LNCAP (cell line): ENCODE results near the gene CHD6.

ENCODE experiments used
- TF ChIP-seq, protein P1 (sequence below): fragments of 450-650 bp; IDR thresholded peaks from 2 replicates; pipeline ENCODE4 v1.5.1; 2017; ENCODE audit warnings: mild to moderate bottlenecking

Gene CHD6

GRCh38 chr20:41537865-41538264, 80.3 kb downstream of the CHD6 start:
- TF ChIP-seq, protein P1, sequence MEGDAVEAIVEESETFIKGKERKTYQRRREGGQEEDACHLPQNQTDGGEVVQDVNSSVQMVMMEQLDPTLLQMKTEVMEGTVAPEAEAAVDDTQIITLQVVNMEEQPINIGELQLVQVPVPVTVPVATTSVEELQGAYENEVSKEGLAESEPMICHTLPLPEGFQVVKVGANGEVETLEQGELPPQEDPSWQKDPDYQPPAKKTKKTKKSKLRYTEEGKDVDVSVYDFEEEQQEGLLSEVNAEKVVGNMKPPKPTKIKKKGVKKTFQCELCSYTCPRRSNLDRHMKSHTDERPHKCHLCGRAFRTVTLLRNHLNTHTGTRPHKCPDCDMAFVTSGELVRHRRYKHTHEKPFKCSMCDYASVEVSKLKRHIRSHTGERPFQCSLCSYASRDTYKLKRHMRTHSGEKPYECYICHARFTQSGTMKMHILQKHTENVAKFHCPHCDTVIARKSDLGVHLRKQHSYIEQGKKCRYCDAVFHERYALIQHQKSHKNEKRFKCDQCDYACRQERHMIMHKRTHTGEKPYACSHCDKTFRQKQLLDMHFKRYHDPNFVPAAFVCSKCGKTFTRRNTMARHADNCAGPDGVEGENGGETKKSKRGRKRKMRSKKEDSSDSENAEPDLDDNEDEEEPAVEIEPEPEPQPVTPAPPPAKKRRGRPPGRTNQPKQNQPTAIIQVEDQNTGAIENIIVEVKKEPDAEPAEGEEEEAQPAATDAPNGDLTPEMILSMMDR = no peak

GRCh38 chr20:41534842-41535241, 83.3 kb downstream of the CHD6 start:
- TF ChIP-seq, protein P1 = no peak

DNA sequence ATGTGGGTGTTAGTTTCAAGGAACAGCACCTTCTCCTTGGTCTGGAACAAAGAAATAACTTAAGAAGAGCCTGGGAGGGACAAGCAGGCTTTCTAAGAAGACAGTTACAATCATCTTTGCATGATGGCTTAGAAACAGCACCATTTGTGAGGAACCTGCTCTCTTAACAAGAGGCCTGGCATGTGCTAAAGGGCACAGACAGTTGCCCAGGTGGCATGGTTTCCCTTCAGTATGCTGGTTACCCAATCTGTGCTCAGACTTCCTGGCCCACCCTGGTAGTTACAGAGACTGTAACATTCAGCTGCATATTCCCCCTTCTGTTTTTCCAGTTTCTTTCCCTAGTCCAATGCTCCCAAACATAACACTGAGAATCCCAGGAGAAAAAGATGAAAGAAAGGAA, 84.0 kb downstream of the CHD6 start:
- TF ChIP-seq, protein P1 = no peak

- TF ChIP-seq, protein P1 = no peak
These were observed 84.5 kb downstream of the CHD6 start for GRCh38 chr20:41533537-41534136.

DNA sequence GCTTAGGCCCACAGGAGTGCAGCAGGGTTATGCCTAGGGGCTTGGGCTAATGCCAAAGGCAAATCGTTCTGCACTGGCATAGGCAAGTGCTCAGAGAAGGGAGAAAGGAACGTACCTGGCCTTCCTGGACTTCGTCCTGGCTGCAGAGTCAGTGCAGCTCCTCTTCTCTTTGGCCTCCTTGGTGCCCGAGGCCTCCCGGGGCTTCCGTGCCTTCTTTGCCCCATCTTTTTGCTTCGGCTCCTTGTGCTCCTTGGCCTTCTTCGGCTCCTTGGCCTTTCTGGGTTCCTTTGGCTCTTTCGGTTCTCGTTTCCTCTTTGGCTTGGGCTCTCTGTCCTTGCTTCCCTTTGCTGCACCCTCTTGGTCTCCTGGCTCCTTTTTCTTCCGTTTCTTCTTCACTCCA, 85.2 kb downstream of the CHD6 start:
- TF ChIP-seq, protein P1 = no peak

- TF ChIP-seq, protein P1 = no peak
These were observed 86.5 kb downstream of the CHD6 start for GRCh38 chr20:41531518-41532275.

- TF ChIP-seq, protein P1 = no peak
These were observed 87.3 kb downstream of the CHD6 start for GRCh38 chr20:41530923-41531322.
